HepG2 (cell line): ENCODE measurements around the gene CBX2. TPM values are rescaled to one million over a fixed set of nuclear protein-coding genes. Genes with fewer than 3 reads are reported as not detected.

Experiments
- ASH2L ChIP-seq: fragments of 300-600, 200-600 bp; sonication (generic); IDR thresholded peaks from 2 replicates; pipeline ENCODE4 v1.7.0; 2017; ENCODE audit warnings: low read depth, mild to moderate bottlenecking, moderate library complexity, mixed read lengths, low read length; ENCODE audit not compliant: insufficient read length
- DR1 ChIP-seq: sonication (generic); formaldehyde crosslinking; IDR thresholded peaks from 2 replicates; pipeline ENCODE4 v1.8.0; 2021; ENCODE audit warnings: mild to moderate bottlenecking, missing genetic modification reagents, inconsistent platforms
- GABPA ChIP-seq, 2 experiments: IDR thresholded peaks; 2 replicates each; pipeline ENCODE4 v1.6.1; 2011 to 2016; ENCODE audit warnings: low read depth in 2 of 2, low read length in 1 of 2, missing biosample characterization in 1 of 2, missing genetic modification characterization in 1 of 2
- GZF1 ChIP-seq: sonication (generic); formaldehyde crosslinking; IDR thresholded peaks from 2 replicates; pipeline ENCODE4 v1.5.1; 2020; ENCODE audit warnings: mild to moderate bottlenecking, missing genetic modification reagents
- HMG20B ChIP-seq: conservative IDR thresholded peaks from 2 replicates; pipeline ENCODE4 v1.6.1; 2016; ENCODE audit warnings: missing genetic modification reagents, missing compliant biosample characterization
- HOXA5 ChIP-seq: sonication (generic); formaldehyde crosslinking; IDR thresholded peaks from 2 replicates; pipeline ENCODE4 v1.4.0; 2020; ENCODE audit warnings: missing genetic modification reagents
- JARID2 ChIP-seq: sonication (generic); formaldehyde crosslinking; IDR thresholded peaks from 2 replicates; pipeline ENCODE4 v1.8.1; 2023; ENCODE audit warnings: missing genetic modification reagents, inconsistent platforms; ENCODE audit not compliant: insufficient replicate concordance
- KDM5B ChIP-seq: sonication (generic); formaldehyde crosslinking; IDR thresholded peaks from 2 replicates; pipeline ENCODE4 v1.4.0; 2020; ENCODE audit warnings: missing genetic modification reagents, mild to moderate bottlenecking, borderline replicate concordance
- KLF6 ChIP-seq: IDR thresholded peaks from 2 replicates; pipeline ENCODE4 v1.8.0; 2016; ENCODE audit warnings: missing biosample characterization, missing genetic modification reagents
- SP140L ChIP-seq: sonication (generic); formaldehyde crosslinking; IDR thresholded peaks from 2 replicates; pipeline ENCODE4 v1.4.0; 2020; ENCODE audit warnings: missing genetic modification reagents, borderline replicate concordance
- ZNF136 ChIP-seq: sonication (generic); formaldehyde crosslinking; IDR thresholded peaks from 2 replicates; pipeline ENCODE4 v1.8.1; 2022; ENCODE audit warnings: low read depth, mild to moderate bottlenecking, moderate library complexity, missing genetic modification reagents
- ZNF142 ChIP-seq: sonication (generic); formaldehyde crosslinking; IDR thresholded peaks from 2 replicates; pipeline ENCODE4 v1.4.0; 2020; ENCODE audit warnings: missing genetic modification reagents
- ZNF574 ChIP-seq: sonication (generic); formaldehyde crosslinking; IDR thresholded peaks from 2 replicates; pipeline ENCODE4 v1.4.0; 2020; ENCODE audit warnings: missing genetic modification reagents
- polyA plus RNA-seq, 8 experiments: library from polyadenylated mRNA; depleted of rRNA in 3 of 8; stranded (reverse) in 7 of 8; unstranded in 1 of 8; fragments of >200 nt; fragmentation: Illumina TruSeq in 4 of 8; extraction: Trizol in 4 of 8; gene quantifications; 2 replicates each; pipeline versions ENCODE4 v1.2.1 to v1.2.3, GENCODE V29; 2011 to 2016; ENCODE audit warnings: low read depth in 4 of 8, missing spikeins in 1 of 8, mixed read lengths in 1 of 8; ENCODE audit not compliant: insufficient read depth in 1 of 8
- total RNA-seq, 5 experiments: library from RNA; depleted of rRNA; stranded (reverse); fragments of >200 nt; fragmentation: Illumina TruSeq; extraction: Trizol; gene quantifications; 2 replicates each; pipeline ENCODE4 v1.2.3, GENCODE V29; 2016; ENCODE audit warnings: low read depth in 1 of 5
- TF ChIP-seq, protein P1 (sequence below): sonication (generic); formaldehyde crosslinking; conservative IDR thresholded peaks from 2 replicates; pipeline ENCODE4 v1.4.0; 2020; ENCODE audit warnings: mild to moderate bottlenecking, missing genetic modification reagents, moderate library complexity

CBX2 gene
- total and polyA plus RNA-seq, 2 of the 13 experiments (the other 11 are each of a cell fraction or from before 2014, with no cell fraction given), result 14.5 to 31.1 TPM

GRCh38 chr17:79789943-79790804, 12.2 kb downstream of the CBX2 start (continued):
- TF ChIP-seq DR1 (CRISPR knock-in tag) (no peak), KDM5B (peak; percentile 92), SP140L (no peak), HMG20B (CRISPR knock-in tag) (no peak), ASH2L (no peak), ZNF574 (CRISPR knock-in tag) (peak; percentile 61; the same call in 1 of the 2 replicates), ZNF136 (no peak), KLF6 (CRISPR knock-in tag) (0 out of 2 replicates have a peak, but pooled peaks have one; percentile 36), GZF1 (CRISPR knock-in tag) (no peak; the same call in 1 of the 2 replicates), HOXA5 (CRISPR knock-in tag) (peak; percentile 64; the same call in 1 of the 2 replicates), JARID2 (CRISPR knock-in tag) (no peak), GABPA (IDR thresholded peaks at IDR 0.05; ENCODE audit: low read depth, low read length) (no peak), GABPA (CRISPR knock-in tag; IDR thresholded peaks at IDR 0.05; ENCODE audit: low read depth) (no peak), ZNF142 (CRISPR knock-in tag) (peak; percentile 44; the same call in 1 of the 2 replicates)
- TF ChIP-seq, protein P1, sequence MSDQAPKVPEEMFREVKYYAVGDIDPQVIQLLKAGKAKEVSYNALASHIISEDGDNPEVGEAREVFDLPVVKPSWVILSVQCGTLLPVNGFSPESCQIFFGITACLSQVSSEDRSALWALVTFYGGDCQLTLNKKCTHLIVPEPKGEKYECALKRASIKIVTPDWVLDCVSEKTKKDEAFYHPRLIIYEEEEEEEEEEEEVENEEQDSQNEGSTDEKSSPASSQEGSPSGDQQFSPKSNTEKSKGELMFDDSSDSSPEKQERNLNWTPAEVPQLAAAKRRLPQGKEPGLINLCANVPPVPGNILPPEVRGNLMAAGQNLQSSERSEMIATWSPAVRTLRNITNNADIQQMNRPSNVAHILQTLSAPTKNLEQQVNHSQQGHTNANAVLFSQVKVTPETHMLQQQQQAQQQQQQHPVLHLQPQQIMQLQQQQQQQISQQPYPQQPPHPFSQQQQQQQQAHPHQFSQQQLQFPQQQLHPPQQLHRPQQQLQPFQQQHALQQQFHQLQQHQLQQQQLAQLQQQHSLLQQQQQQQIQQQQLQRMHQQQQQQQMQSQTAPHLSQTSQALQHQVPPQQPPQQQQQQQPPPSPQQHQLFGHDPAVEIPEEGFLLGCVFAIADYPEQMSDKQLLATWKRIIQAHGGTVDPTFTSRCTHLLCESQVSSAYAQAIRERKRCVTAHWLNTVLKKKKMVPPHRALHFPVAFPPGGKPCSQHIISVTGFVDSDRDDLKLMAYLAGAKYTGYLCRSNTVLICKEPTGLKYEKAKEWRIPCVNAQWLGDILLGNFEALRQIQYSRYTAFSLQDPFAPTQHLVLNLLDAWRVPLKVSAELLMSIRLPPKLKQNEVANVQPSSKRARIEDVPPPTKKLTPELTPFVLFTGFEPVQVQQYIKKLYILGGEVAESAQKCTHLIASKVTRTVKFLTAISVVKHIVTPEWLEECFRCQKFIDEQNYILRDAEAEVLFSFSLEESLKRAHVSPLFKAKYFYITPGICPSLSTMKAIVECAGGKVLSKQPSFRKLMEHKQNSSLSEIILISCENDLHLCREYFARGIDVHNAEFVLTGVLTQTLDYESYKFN (CRISPR knock-in tag), result 0 out of 2 replicates have a peak, but pooled peaks have one; percentile 19
